Kidney (tissue), 14 donors: ENCODE data around the gene SLC27A1. TPM values are rescaled to one million over a fixed set of nuclear protein-coding genes. Genes with fewer than 3 reads are reported as not detected.

ENCODE experiments used
- DNase-seq, 5 donors: peaks; one replicate each; pipeline ENCODE4 v3.0.0-alpha.2; 2013 to 2020
- FAIRE-seq: peaks from 2 replicates; lab custom pipeline; 2012; peaks lifted over from hg19 to GRCh38; lab: Jason Lieb, UNC
- H3K27ac ChIP-seq, 2 donors: one replicate each; pipeline ENCODE4 v1.7.0; 2013; ENCODE audit warnings: low read depth in 2 of 2, low read length in 2 of 2, inconsistent platforms in 1 of 2
- H3K27me3 ChIP-seq: one replicate; pipeline ENCODE4 v1.7.1; 2013; ENCODE audit warnings: low read length, inconsistent platforms; ENCODE audit not compliant: control insufficient read depth, insufficient read depth
- H3K36me3 ChIP-seq, 3 donors: one replicate each; pipeline versions ENCODE4 v1.7.0 to v1.7.1; 2013; ENCODE audit warnings: low read length in 3 of 3, control low read depth in 1 of 3, inconsistent platforms in 1 of 3; ENCODE audit not compliant: insufficient read depth in 3 of 3, control insufficient read depth in 2 of 3
- H3K4me1 ChIP-seq, 3 donors: one replicate each; pipeline versions ENCODE4 v1.7.0 to v1.7.1; 2013; ENCODE audit warnings: low read length in 3 of 3, inconsistent platforms in 1 of 3, low read depth in 1 of 3; ENCODE audit not compliant: control insufficient read depth in 2 of 3, insufficient read depth in 2 of 3
- H3K4me3 ChIP-seq, 3 donors: one replicate each; pipeline versions ENCODE4 v1.7.0 to v1.8.1; 2013; ENCODE audit warnings: low read length in 3 of 3, control low read depth in 1 of 3, inconsistent platforms in 1 of 3
- H3K9ac ChIP-seq, 3 donors: one replicate each; pipeline versions ENCODE4 v1.7.0 to v1.7.1; 2013; ENCODE audit warnings: low read length in 3 of 3, control low read depth in 1 of 3, inconsistent platforms in 1 of 3
- H3K9me3 ChIP-seq, 3 donors: one replicate each; pipeline versions ENCODE4 v1.7.0 to v1.7.1; 2013; ENCODE audit warnings: low read length in 3 of 3, control low read depth in 1 of 3, inconsistent platforms in 1 of 3; ENCODE audit not compliant: control insufficient read depth in 2 of 3, insufficient read depth in 1 of 3
- CTCF ChIP-seq: IDR thresholded peaks from 3 replicates; pipeline ENCODE4 v1.5.1; 2012; ENCODE audit warnings: mild to moderate bottlenecking, moderate library complexity, borderline replicate concordance; ENCODE audit not compliant: insufficient read depth; ENCODE audit errors: extremely low read depth
- intact Hi-C: fragments of 100-400 bp; cut with DNase I; formaldehyde crosslinking; loops from one replicate; pipeline ENCODE4 v1.11.1; 2022
- polyA plus RNA-seq: library from polyadenylated mRNA; stranded (reverse); fragments of 350-450 nt; fragmentation: Illumina TruSeq; extraction: RNeasy Lipid Tissue Mini Kit (QIAGEN cat#74804); gene quantifications from one replicate; pipeline ENCODE4 v1.2.3, GENCODE V29; 2014; ENCODE audit warnings: low read depth, low replicate concordance; ENCODE audit not compliant: insufficient read depth
- total RNA-seq: library from RNA; stranded (reverse); fragmentation: NEBNext Ultra II Directional; extraction: Animal tissue kit (Norgen Biotek cat#: 25700); gene quantifications from one replicate; pipeline ENCODE4 v1.2.1, GENCODE V29; 2021
- donor health status: control.
- donor health status: control.
- donor health status: control.
- donor health status: control.
- donor health status: control.
- donor health status: DM: yes; HTN: yes; CAD: no.
- donor health status: Normal renal cell carcinoma (clear cell type).

The SLC27A1 gene
- total and polyA plus RNA-seq, 2 donors from 2014 or later, result 16.9 to 21.9 TPM

- Histone ChIP-seq H3K27ac (no peak overlapping the region), H3K4me1 (peaks cover 0 to 8% (median 0%) of the 10 kb centered on the region in 3 donors), H3K27me3 (no peaks in the 10 kb centered on the region), H3K36me3 (peaks cover 0 to 8% (median 3%) of the 10 kb centered on the region in 3 donors), H3K9ac (no peak overlapping the region), H3K4me3 (no peak overlapping the region), H3K9me3 (peaks cover 0 to 8% (median 0%) of the 10 kb centered on the region in 3 donors)
- intact Hi-C loops, result no loop called here
- no peak for TF ChIP-seq CTCF
- DNase-seq (no peak), FAIRE-seq (no peak)
Measured at GRCh38 chr19:17520865-17521264, 50.5 kb downstream of the SLC27A1 start.

GRCh38 chr19:17522988-17523872, 52.9 kb downstream of the SLC27A1 start:
- Histone ChIP-seq H3K27ac (peak overlapping the region in 1 of 2 donors; percentile 23), H3K4me1 (peaks cover 0 to 8% (median 0%) of the 10 kb centered on the region in 3 donors), H3K4me3 (no peak overlapping the region), H3K27me3 (no peaks in the 10 kb centered on the region), H3K36me3 (no peaks in the 10 kb centered on the region), H3K9me3 (no peaks in the 10 kb centered on the region), H3K9ac (no peak overlapping the region)
- DNase-seq, result peak in 3 of 5 donors; percentile 32 to 77 (median 34)
- no peak for TF ChIP-seq CTCF
- intact Hi-C loops, result no loop called here
- no peak for FAIRE-seq

GRCh38 chr19:17524651-17525050, 54.3 kb downstream of the SLC27A1 start:
- no peak overlapping the region for H3K27ac ChIP-seq
- no peaks in the 10 kb centered on the region for H3K36me3 ChIP-seq
- no peaks in the 10 kb centered on the region for H3K27me3 ChIP-seq
- no peak for DNase-seq
- intact Hi-C loops, result no loop called here
- no peak overlapping the region for H3K4me3 ChIP-seq
- H3K4me1 ChIP-seq, result peaks cover 0 to 8% (median 0%) of the 10 kb centered on the region in 3 donors
- H3K9ac ChIP-seq, result no peak overlapping the region
- TF ChIP-seq CTCF, result no peak
- FAIRE-seq, result no peak
- peaks cover 0 to 11% (median 3%) of the 10 kb centered on the region in 3 donors for H3K9me3 ChIP-seq
